OCI-LY7 (cell line): ENCODE data around the gene LRCH3. TPM values are rescaled to one million over a fixed set of nuclear protein-coding genes. Genes with fewer than 3 reads are reported as not detected.

Source experiments
- BruUV-seq: library from RNA; stranded (reverse); fragments of 400-500 nt; replicated peaks from 2 replicates; lab custom pipeline; 2021; lab: Mats Ljungman, UMichigan
- CTCF ChIA-PET: fragments of 300-600 bp; sonication (Branson Sonifier 250); formaldehyde crosslinking; loops from one replicate; lab custom pipeline; 2022; ENCODE audit warnings: antibody characterized with exemption; ENCODE audit not compliant: unreplicated experiment; lab: Charles Lee
- POLR2A ChIA-PET: fragments of 300-600 bp; sonication (Branson Sonifier 250); formaldehyde crosslinking; loops from one replicate; lab custom pipeline; 2022; ENCODE audit warnings: antibody characterized with exemption; lab: Charles Lee
- DNase-seq: peaks from one replicate; pipeline ENCODE4 v3.0.0-alpha.2; 2015; ENCODE audit warnings: low spot score
- H2AFZ ChIP-seq: fragments of 200-600 bp; sonication (generic), shearing (Covaris generic); 2 replicates; pipeline ENCODE4 v1.6.1; 2014; ENCODE audit warnings: mild to moderate bottlenecking, antibody characterized with exemption, low read length, moderate library complexity
- H3K27ac ChIP-seq: fragments of 200-600 bp; sonication (generic); 2 replicates; pipeline ENCODE4 v1.5.1; 2014; ENCODE audit warnings: mixed run types, low read depth, mild to moderate bottlenecking, moderate library complexity, low read length, inconsistent platforms; ENCODE audit not compliant: poor library complexity, severe bottlenecking
- H3K36me3 ChIP-seq: fragments of 200-600 bp; sonication (generic); 2 replicates; pipeline ENCODE4 v1.6.1; 2014; ENCODE audit warnings: mild to moderate bottlenecking, antibody characterized with exemption, low read length, moderate library complexity, mixed read lengths; ENCODE audit not compliant: insufficient read depth
- H3K4me1 ChIP-seq: fragments of 200-600 bp; sonication (generic); 2 replicates; pipeline ENCODE4 v1.5.1; 2014; ENCODE audit warnings: mild to moderate bottlenecking, low read length; ENCODE audit not compliant: insufficient read depth, poor library complexity, severe bottlenecking
- H3K4me2 ChIP-seq: fragments of 200-600 bp; sonication (generic); 2 replicates; pipeline ENCODE4 v1.6.1; 2014; ENCODE audit warnings: mild to moderate bottlenecking, low read length
- H3K4me3 ChIP-seq: fragments of 200-600 bp; sonication (generic); 2 replicates; pipeline ENCODE4 v1.5.1; 2014; ENCODE audit warnings: mild to moderate bottlenecking, low read depth, low read length; ENCODE audit not compliant: poor library complexity, severe bottlenecking
- H3K79me2 ChIP-seq: fragments of 200-600 bp; sonication (generic); 2 replicates; pipeline ENCODE4 v1.6.1; 2016; ENCODE audit warnings: low read depth, mild to moderate bottlenecking, low read length, moderate library complexity, mixed read lengths; ENCODE audit not compliant: insufficient read depth
- H3K9me2 ChIP-seq: fragments of 200-600 bp; sonication (generic); 2 replicates; pipeline ENCODE4 v1.6.1; 2016; ENCODE audit warnings: mild to moderate bottlenecking, low read length, mixed read lengths; ENCODE audit not compliant: insufficient read depth
- H3K9me3 ChIP-seq: fragments of 200-600 bp; sonication (generic); 2 replicates; pipeline ENCODE4 v1.6.1; 2014; ENCODE audit warnings: mild to moderate bottlenecking, mixed run types, low read length, mixed read lengths
- H4K20me1 ChIP-seq: fragments of 200-600 bp; sonication (generic); 2 replicates; pipeline ENCODE4 v1.6.1; 2014; ENCODE audit warnings: mild to moderate bottlenecking, antibody characterized with exemption, low read length, moderate library complexity, mixed read lengths; ENCODE audit not compliant: insufficient read depth
- CTCF ChIP-seq: fragments of 200-600 bp; sonication (generic); conservative IDR thresholded peaks from 2 replicates; pipeline ENCODE4 v1.5.1; 2014; ENCODE audit warnings: mild to moderate bottlenecking, antibody characterized with exemption, low read length, moderate library complexity, mixed read lengths
- EZH2phosphoT487 ChIP-seq: fragments of 200-600 bp; sonication (generic); IDR thresholded peaks from 2 replicates; pipeline ENCODE4 v1.6.1; 2018; ENCODE audit warnings: low read depth, borderline replicate concordance, mild to moderate bottlenecking, mixed run types, antibody characterized with exemption, low read length, moderate library complexity, mixed read lengths
- intact Hi-C: fragments of 100-400 bp; cut with micrococcal nuclease; formaldehyde crosslinking; loops from one replicate; pipeline ENCODE4 v1.10.0; 2022; ENCODE audit not compliant: unreplicated experiment
- total RNA-seq, 2 experiments: library from RNA; depleted of rRNA in 1 of 2; stranded (reverse); fragments of >200 nt in 1 of 2; shearing (Covaris generic) in 1 of 2; gene quantifications; 2 replicates each; pipeline ENCODE4 v1.2.3, GENCODE V29; 2014 to 2022

LRCH3 gene
- total RNA-seq, 2 experiments from 2014 or later, result 39.0 to 52.6 TPM

GRCh38 chr3:197835509-197835908, 44.5 kb downstream of the LRCH3 start:
- intact Hi-C loops, result no loop called here
- no peaks in the 10 kb centered on the region for H3K4me1 ChIP-seq
- no peaks in the 10 kb centered on the region for H3K79me2 ChIP-seq
- no peak for DNase-seq
- H3K9me2 ChIP-seq, result no peaks in the 10 kb centered on the region
- H3K9me3 ChIP-seq, result no peaks in the 10 kb centered on the region
- H2AFZ ChIP-seq, result no peak overlapping the region
- H3K4me3 ChIP-seq, result no peak overlapping the region
- no peaks in the 10 kb centered on the region for H4K20me1 ChIP-seq
- ChIA-PET CTCF (no interaction called here), POLR2A (interaction anchor here (1.0 kb wide), 1 partner anchor 16 kb away, joined by 4 read pairs; no protein-coding TSS in a partner anchor)
- no TSS peak for BruUV-seq
- TF ChIP-seq CTCF (no peak), EZH2phosphoT487 (no peak)
- H3K27ac ChIP-seq, result no peak overlapping the region
- H3K4me2 ChIP-seq, result no peak overlapping the region
- peaks cover 68% of the 10 kb centered on the region for H3K36me3 ChIP-seq

- Histone ChIP-seq H3K27ac (no peak overlapping the region), H3K36me3 (peaks cover 69% of the 10 kb centered on the region), H3K9me3 (no peaks in the 10 kb centered on the region), H4K20me1 (no peaks in the 10 kb centered on the region), H3K4me1 (no peaks in the 10 kb centered on the region), H2AFZ (no peak overlapping the region), H3K4me2 (no peak overlapping the region), H3K4me3 (no peak overlapping the region), H3K9me2 (no peaks in the 10 kb centered on the region), H3K79me2 (no peaks in the 10 kb centered on the region)
- CTCF ChIA-PET, result no interaction called here
- TF ChIP-seq CTCF (no peak), EZH2phosphoT487 (no peak)
- no peak for DNase-seq
- POLR2A ChIA-PET, result interaction anchor here (1.0 kb wide), 1 partner anchor 15 kb away, joined by 4 read pairs; no protein-coding TSS in a partner anchor
- intact Hi-C loops, result no loop called here
- no TSS peak for BruUV-seq
Measured at GRCh38 chr3:197836244-197836643, 45.2 kb downstream of the LRCH3 start.

- TF ChIP-seq EZH2phosphoT487 (no peak), CTCF (no peak)
- Histone ChIP-seq H4K20me1 (no peaks in the 10 kb centered on the region), H3K79me2 (no peaks in the 10 kb centered on the region), H3K9me2 (no peaks in the 10 kb centered on the region), H2AFZ (no peak overlapping the region), H3K27ac (no peak overlapping the region), H3K4me1 (no peaks in the 10 kb centered on the region), H3K9me3 (no peaks in the 10 kb centered on the region), H3K4me2 (no peak overlapping the region), H3K36me3 (peaks cover 72% of the 10 kb centered on the region), H3K4me3 (no peak overlapping the region)
- DNase-seq, result no peak
- intact Hi-C loops, result no loop called here
- BruUV-seq, result no TSS peak
- ChIA-PET CTCF (no interaction called here), POLR2A (no interaction called here)
Measured at GRCh38 chr3:197837282-197837681, 46.2 kb downstream of the LRCH3 start.
